NB4 (cell line): ENCODE results near the gene JPH3.

Source experiments
- MYC ChIP-seq: IDR thresholded peaks from 2 replicates; pipeline ENCODE4 v1.6.1; 2011; ENCODE audit warnings: low read depth, low read length
- POLR2A ChIP-seq: IDR thresholded peaks from 2 replicates; pipeline ENCODE4 v1.6.1; 2011; ENCODE audit warnings: mild to moderate bottlenecking; ENCODE audit not compliant: insufficient read length; ENCODE audit errors: extremely low read depth
- TF ChIP-seq, protein P1 (sequence below): IDR thresholded peaks from one replicate; pipeline ENCODE4 v1.5.1; 2012; ENCODE audit warnings: low read depth, low read length
- TF ChIP-seq, protein P2 (sequence below): IDR thresholded peaks from 2 replicates; pipeline ENCODE4 v1.6.1; 2011; ENCODE audit warnings: low read depth, low read length

DNA sequence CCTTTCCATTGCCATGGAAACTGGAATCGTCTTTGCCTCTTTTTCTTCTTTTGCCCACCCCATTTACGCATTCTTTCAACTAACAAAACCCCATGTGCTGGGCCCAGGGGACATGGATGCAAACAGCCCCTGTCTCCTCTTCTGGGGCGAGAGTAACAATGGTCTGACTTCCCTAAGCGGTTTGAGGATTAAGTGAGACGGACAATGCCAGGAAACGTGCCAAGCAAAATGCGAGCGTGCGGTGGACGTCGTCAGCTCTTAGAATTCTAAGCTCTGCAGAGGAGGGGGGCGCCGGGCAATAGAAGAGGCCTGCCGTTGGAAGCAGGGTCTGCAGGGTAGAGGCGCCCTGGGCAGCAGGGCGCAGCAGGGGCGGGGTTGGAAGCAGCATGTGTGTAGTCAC, 42.4 kb upstream of the JPH3 start:
- TF ChIP-seq, protein P1, sequence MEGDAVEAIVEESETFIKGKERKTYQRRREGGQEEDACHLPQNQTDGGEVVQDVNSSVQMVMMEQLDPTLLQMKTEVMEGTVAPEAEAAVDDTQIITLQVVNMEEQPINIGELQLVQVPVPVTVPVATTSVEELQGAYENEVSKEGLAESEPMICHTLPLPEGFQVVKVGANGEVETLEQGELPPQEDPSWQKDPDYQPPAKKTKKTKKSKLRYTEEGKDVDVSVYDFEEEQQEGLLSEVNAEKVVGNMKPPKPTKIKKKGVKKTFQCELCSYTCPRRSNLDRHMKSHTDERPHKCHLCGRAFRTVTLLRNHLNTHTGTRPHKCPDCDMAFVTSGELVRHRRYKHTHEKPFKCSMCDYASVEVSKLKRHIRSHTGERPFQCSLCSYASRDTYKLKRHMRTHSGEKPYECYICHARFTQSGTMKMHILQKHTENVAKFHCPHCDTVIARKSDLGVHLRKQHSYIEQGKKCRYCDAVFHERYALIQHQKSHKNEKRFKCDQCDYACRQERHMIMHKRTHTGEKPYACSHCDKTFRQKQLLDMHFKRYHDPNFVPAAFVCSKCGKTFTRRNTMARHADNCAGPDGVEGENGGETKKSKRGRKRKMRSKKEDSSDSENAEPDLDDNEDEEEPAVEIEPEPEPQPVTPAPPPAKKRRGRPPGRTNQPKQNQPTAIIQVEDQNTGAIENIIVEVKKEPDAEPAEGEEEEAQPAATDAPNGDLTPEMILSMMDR = no peak
- TF ChIP-seq POLR2A (no peak), MYC (no peak)
- TF ChIP-seq, protein P2, sequence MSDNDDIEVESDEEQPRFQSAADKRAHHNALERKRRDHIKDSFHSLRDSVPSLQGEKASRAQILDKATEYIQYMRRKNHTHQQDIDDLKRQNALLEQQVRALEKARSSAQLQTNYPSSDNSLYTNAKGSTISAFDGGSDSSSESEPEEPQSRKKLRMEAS = no peak
